Stimulated activated CD4-positive, alpha-beta T cell treated with anti-CD3 and anti-CD28 coated beads, Interleukin-15, amount 100 ng/mL, for 48 hours (primary cell): ENCODE data around the gene CAPNS1.

Source experiments
- DNase-seq, 2 donors: peaks; one replicate each; pipeline ENCODE4 v3.0.0-alpha.2; 2020; ENCODE audit warnings: low read depth in 2 of 2

The CAPNS1 gene

DNA sequence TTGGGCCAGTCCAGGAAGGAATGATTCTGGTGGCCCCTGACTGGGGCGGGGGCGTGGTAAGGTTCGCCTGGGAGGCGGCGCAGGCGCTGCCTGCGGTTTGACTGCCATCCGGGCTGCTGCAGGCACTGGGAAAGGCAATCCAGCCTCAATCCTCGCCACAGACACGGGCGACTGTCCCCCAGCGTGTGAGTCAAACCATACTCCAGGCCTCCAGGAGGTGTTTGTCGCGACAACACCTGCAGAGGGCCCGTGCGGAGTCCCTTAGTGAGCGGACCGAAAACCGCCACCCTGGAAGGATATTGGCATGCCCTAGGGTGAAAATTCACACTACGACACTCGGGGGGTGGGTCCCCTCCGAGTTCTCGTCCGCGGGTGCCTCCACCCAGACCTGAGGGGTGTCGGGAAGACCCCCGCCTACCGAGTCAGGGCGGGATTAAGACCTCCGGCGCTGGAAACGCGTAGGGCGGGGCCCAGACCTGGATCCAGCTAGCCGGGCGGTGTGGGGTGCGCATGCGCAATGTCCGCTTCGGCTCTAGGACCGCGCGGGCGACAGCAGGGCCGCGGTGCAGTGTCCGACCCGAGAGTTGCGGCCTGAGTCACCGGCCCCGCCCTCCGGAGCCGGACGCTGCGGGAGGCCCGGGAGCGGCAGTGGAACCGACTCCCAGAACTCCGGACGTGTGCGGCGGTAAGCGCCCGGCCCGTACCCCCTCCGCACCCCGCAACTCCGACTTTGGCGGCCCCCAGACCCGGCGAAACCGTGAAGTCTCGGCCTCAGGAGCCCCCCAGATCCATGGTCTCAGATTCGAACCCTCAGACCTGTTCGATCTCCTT, at the start of gene CAPNS1:
Gene CAPNS1, plus strand, starts transcription at position 594 of the 831 bp plus-strand sequence. CDS start 946 bp downstream, outside the sequence.
- peak; percentile 89 for DNase-seq

DNA sequence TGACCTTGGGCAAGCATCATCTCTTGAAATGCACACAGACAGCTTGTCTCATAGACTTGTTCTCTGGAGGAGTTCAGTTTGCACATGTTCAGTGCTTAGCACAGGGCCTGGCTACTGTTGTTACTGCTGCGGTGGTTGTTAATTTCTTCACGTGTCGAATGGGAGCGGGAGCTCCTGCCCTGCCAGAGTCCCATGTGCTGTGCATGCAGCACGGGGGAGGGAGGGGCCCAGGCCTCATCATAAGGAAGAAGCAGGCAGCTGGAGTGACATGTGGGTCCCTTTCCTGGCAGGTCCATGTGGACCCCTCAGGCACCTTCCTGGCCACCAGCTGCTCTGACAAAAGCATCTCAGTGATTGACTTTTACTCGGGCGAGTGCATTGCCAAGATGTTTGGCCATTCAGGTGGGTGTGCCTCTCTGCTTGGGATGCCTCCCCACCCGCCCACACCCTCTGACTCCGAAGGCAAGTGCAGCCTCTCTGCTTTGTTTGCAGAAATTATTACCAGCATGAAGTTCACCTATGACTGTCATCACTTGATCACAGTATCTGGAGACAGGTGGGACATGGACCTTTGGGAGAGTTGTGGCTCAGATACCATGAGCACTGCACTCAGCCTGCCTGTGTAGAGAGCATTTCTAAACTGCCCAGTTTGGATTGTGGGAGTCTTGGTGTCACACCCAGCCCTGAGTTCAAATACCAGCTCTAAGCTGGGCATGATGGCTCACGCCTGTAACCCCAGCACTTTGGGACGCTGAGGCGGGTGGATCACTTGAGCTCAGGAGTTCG, 48.8 kb upstream of the CAPNS1 start:
- DNase-seq, result no peak

DNA sequence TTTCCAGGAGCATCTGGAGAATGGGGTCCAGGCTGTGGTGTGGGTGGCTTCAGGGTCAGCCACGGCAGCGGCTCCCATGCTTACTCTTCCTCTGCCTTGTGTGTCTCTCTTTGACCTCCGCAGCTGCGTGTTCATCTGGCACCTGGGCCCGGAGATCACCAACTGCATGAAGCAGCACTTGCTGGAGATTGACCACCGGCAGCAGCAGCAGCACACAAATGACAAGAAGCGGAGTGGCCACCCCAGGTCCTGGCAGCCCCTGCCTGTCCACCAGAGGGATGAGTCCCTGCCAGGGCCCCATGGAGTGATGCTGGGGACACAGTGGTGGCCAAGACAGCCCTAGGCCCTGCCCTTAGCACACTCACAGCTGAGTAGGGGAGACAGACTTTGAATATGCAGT, 47.3 kb upstream of the CAPNS1 start:
- no peak for DNase-seq

DNA sequence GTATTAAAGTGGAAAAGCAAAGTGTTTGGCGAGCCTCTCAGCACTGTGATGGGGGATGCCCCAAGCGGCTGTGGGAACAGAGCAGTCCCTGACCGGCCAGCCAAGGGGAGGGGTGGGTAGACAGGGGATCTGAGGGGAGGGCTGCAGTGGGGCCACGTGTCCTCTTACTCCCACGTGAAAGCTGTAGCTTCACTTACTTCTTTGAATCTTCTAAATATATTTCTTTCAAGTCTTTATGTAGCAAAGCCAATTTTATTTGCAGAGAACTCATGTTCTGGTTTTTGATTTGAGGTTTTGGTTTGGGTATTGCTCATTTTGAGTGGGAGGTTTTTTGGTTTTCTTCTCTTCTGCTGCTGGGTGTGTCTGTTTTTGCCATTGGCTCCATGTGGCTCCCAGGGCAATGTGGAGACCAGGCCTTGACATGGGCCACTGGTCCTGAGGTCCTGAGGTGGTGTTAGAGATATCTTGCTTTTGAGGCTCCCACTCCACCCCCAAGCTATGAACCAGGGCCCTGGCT, 46.7 kb upstream of the CAPNS1 start:
- DNase-seq, result peak in 1 of 2 donors; percentile 7

DNA sequence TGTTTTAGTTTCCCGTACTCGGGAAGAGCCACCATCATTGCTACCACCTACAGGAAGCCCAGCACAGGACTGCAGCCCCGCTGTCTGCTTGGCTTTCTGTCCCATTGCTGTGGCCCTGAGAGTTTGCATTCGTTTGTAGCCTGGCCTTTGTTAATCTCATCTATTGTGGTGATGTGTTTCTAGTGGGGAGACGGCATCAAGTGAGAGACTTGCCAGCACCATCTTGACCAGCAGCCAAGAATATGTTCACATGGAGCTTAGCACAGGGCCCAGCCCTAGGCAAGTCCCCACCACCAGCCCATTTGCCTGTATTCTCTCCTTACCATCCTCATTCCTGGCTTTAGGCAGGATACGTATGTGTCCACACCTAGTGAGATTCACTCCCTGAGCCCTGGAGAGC, 46.2 kb upstream of the CAPNS1 start:
- DNase-seq, result no peak

DNA sequence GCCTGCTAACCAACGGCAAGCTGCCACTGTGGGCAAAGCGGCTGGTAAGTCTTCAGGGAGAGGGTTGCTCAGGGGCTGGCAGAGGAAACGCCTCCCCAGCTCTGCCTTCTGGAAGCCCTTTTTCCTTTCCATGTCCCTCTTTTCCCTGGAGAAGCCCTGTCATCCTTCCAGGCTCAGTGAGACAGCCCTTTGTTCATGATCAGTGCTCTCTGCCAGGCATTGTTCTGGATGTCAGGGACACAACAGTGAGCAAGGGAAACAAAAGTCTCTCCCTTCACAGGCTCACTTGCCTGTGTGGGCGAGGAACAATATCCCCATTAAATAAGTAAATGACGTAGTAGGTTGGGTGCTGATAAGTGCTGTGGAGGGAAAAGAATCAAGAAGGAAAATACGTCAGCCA, 42.8 kb upstream of the CAPNS1 start:
- DNase-seq, result no peak

DNA sequence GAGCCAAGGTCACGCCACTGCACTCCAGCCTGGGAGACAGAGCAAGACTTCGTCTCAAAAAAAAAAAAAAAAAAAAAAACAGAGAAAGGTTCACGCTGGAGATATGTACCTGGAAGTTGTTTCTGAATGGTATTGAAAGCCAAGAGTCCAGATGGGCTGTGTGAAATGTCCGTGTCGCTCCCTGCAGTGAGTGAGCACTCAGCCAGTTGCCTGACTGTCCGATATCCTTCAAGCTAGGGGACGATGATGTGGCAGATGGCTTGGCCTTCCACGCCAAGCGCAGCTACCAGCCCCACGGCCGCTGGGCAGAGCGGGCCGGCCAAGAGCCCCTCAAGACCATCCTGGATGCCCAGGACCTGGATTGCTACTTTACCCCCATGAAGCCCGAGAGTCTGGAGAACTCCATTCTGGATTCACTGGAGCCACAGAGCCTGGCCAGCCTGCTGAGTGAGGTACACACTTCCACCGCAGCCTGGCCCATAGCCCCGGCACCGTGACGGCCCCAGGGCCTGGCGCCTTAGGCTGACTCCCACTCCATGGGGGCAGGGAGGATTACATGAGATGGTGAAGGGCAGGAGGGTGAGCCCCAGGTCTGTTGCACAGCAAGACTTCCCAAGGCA, 40.6 kb upstream of the CAPNS1 start:
- no peak for DNase-seq

DNA sequence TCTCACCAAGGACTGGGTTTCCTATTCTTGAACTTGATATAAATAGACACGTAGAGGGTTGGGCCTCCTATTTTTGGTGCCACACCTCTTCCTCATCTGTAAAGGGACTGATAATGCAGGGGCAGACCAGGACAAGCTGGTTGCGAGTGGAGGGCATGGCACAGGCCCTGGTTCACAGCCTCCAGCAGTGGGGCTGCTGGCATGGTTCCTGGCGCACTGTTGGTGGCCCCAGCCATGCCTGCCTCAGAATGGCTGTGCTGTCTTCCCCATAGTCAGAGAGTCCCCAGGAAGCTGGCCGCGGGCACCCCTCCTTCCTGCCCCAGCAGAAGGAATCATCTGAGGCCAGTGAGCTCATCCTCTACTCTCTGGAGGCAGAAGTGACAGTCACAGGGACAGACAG, 39.4 kb upstream of the CAPNS1 start:
- no peak for DNase-seq

DNA sequence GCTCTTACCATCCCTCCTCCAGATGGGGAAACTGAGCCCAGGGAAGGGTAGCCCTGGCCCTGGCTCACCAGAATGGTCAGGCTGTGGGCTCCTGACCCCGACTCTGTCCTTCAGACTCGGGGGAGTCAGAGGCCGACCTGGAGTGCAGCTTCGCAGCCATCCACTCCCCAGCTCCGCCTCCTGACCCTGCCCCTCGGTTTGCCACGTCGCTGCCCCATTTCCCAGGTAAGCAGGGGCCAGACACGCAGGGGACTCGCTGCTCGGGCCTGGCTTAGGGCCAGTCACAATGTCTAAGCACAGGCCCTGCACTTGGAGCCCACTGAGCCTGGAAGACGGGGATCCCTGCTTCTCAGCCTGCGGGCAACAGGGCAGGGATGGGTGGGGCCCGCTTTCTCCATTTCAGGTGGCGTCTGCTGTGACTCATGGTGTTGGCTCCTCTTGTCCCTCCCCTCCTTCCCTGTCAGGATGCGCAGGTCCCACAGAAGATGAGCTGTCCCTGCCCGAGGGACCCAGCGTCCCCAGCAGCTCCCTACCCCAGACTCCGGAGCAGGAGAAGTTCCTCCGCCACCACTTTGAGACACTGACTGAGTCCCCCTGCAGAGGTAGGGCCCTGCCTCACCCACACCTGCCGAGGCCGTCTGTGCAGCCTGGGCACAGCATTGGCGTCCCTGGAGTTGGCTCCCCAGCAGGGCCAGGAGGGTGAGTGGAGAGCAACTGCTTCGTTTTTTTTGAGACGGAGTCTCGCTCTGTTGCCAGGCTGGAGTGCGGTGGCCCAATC, 38.1 kb upstream of the CAPNS1 start:
- no peak for DNase-seq

DNA sequence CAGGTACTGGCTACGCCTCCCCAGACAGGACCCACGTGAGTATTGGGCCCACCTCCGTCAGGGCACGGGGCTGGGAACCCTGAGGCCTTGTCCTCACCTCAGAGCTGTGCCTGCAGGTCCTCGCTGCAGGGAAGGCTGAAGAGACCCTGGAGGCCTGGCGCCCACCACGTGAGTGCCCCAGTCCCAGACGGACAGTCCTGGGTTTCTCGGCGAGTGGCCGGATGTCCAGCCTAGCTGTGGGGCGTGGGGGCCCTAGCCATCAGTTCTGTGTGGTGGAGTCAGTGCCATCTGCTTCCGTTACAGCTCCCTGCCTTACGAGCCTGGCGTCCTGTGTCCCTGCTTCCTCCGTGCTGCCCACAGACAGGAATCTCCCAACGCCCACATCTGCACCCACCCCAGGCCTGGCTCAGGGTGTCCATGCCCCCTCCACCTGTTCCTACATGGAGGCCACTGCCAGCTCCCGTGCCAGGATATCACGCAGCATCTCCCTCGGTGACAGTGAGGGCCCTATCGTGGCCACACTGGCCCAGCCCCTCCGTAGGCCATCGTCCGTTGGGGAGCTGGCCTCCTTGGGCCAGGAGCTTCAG, 36.7 kb upstream of the CAPNS1 start:
- no peak for DNase-seq

DNA sequence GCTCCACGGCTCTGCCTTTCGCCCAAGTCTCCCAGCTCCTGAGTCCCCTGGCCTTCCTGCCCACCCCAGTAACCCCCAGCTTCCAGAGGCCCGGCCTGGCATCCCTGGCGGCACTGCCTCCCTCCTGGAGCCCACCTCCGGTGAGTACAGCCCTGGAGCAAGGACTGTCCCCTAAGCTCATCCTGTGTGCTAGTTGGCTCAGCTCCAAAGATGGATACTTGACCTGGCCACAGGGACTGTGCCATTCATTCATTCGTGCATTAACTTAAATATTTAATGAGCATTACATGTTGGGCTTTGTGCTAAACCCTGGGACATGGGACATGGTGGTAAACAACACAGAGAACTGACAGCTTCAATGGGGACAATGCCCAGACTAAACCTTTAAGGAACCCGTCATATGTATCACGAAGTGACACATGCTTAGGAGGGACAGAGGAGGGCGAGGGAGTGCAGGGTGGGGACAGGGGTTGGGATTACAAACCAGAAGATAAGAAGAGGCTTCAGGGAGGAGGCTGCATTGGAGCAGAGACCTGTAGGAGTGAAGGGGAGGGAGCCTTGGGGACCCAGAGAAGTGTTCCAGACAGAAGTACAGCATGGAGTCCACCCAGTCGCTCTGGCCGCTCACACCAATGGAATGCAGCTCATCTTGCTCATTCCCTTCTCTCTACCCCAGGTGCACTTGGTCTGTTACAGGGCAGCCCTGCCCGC, 35.9 kb upstream of the CAPNS1 start:
- no peak for DNase-seq

DNA sequence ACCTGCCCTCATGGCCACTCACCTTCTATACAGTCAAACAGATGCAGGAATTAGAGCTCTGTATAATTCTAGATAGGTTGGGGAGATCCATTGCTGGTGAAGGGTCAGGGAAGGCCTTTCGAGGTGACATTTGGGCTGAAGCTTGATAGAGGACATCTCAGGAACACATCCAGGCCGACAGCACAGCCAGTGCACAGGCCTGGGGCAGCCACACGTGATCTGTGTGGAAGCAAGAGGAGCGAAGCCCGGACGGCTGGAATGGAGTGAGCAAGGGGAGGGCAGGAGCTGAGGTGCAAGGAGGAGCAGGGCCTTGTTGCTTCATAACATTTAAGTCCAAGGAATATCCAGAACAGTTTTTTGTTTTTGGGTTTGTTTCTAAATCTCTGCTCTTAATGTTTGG, 33.4 kb upstream of the CAPNS1 start:
- no peak for DNase-seq

DNA sequence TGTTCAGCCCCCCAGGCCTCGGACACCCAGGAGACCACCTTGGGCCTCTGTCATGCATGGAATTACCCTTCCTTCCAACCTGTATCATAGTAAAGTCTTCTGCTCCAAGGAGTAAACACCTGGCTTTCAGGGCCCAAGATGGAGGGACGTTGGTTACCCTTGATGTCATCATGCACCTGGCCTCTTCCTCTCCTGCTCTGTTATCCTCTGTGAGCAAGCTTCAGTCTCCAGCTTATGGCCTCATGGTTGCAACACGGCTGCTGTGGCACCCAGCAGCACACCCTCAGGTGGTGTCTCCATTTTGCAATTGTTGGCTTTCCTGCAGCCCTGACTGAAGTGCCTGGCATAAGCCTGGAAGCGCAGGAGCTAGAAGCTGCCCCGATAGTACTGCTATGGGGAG, 32.9 kb upstream of the CAPNS1 start:
- DNase-seq, result no peak

DNA sequence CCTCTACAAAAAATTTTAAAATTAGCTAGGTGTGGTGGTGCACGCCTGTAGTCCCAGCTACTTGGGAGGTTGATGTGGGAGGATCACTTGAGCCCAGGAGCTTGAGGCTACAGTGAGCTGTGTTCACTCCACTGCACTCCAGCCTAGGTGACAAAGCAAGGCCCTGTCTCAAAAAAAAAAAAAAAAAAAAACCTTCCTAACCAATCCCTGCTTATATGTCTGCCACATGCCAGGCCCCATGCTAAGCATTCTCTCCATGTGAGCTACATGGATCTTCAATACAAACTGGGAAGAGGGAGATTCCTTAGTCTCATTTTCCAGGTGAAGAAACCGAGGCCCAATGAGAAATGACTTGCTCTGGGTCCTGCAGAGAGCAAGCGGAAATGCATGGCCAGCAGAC, 31.2 kb upstream of the CAPNS1 start:
- DNase-seq, result no peak

DNA sequence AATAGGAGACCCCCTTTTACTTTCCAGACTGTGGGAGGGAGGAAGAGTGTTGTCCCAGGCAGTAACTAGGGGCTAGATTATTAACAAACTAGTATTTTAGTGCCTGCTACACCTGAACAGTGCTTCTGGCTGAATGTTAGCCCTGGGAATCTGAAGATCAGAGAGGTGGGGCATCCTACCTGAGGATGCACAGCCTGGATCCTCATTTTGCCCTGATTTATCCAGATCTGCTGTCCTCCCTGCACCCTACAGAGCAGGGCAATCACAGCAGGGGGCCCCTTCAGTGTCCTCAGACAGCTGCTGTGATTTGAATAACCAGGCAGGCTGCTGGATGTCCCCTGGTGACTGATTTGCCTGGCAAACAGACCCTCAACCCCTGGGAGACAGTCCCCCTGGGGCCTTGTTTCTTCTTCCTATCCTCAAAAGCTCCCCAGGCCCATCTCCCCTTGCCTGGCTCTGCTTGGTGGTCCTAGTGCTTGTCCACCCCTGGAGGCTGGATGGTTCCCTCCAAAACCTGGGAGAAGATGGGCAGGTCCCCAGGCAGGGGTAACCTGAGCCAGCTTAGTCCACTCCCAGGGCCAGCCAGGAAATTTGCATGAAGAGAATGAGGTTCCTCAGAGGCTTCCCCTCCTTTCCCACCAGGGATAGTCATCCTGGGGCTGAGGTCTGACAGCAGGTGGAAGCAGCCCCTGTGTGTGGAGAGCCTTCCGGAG, 29.2 kb upstream of the CAPNS1 start, which contains the start of gene OVOL3:
Gene OVOL3, plus strand, starts transcription at position 657 of the 713 bp plus-strand sequence. CDS start 60 bp downstream, outside the sequence.
- DNase-seq, result no peak

DNA sequence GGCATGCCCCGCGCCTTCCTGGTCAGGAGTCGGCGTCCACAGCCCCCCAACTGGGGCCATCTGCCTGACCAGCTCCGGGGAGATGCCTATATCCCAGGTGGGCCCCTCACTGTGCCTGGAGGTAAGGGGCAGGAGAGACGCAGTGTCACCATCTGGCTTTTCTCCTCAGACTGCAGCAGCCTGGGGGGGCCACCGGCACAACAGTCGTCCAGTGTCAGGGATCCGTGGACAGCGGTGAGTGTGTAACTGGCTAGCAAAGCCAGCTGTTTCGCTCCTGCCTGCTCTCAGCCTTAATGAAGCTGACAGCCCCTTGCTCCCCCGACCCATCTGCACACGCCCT, 28.7 kb upstream of the CAPNS1 start:
- DNase-seq, result no peak

DNA sequence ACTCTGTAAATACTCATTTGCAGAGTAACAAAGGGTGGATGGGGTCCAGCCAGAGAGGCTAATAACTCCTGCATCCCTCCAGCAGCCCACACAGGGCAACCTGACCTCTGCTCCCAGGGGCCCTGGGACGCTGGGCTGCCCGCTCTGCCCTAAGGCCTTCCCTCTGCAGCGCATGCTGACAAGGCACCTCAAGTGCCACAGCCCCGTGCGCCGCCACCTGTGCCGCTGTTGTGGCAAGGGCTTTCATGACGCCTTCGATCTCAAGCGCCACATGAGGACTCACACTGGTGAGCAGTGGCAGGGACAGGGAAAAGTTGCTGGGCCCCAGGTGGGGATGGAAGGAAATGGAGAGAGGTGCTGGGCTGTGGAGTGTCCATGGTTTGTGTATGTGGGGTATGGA, 27.2 kb upstream of the CAPNS1 start:
- DNase-seq, result no peak

DNA sequence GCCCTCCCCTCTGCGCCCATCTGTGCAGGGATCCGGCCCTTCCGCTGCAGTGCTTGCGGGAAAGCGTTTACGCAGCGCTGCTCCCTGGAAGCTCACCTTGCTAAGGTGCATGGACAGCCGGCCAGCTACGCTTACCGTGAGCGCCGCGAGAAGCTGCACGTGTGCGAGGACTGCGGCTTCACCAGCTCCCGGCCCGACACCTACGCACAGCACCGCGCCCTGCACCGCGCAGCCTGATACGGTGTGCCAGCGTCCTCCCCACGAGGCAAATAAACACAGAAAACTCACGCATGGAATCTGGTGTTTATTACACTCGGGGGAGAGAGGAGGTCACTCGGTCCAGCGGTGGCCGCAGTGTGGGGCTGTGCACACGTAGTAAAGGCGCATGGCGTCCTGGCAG, 26.4 kb upstream of the CAPNS1 start:
- no peak for DNase-seq

DNA sequence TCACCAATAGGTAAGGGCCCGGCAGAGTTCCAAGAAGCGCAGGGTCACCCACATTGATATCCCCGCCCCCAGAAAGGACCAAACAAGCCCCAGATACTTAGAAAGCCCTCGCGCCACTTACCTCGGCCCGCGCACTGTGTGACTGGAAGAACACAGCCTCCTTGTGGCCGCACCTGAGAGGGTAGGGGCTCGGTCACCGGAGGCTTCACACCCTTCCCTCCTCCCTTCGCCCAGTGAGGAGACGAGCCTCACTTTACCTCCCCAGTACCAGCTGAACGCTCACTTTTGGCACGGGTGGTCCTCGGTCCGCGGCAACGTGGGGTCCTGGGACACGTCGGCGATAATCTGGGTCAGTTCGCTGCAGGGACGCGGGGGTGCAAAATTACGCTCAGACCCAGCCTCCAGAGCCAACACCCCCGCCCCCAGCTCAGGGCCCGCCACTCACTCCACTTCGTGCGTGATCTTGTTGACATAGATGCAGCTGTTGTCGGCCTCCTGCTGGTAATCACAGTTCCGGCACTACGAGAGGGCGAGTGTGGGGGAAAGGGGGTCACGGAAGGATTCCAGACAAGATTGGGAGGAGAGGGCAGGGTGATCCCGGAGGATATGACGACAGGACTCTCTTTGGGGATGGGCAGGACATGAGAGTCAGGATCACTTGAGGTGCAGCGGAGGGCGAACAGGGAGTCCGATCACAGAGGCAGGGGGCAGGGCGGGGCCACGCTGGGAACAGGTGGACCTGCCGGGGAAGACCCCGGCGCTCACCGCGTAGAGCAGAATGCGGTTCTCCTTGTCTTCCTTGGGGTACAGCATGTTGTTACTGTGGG, 25.8 kb upstream of the CAPNS1 start:
- no peak for DNase-seq
